GM19328 (cell line): Measurements from ENCODE around the gene OR13C4.
"Not testable (repeated sequence)": the region's sequence is repeated elsewhere in the genome, so short reads cannot be mapped to it uniquely, and the experiment has no call there.

Experiments
- ATAC-seq: cut with Tn5 transposase; IDR thresholded peaks from one replicate; pipeline ENCODE4 v1.9.1; 2021; ENCODE audit warnings: mild to moderate bottlenecking, moderate library complexity; ENCODE audit not compliant: unreplicated experiment

Gene OR13C4

GRCh38 chr9:104527109-104527508 lies at the start of gene OR13C4:
TSS of gene OR13C4 (minus strand) at chr9:104527209. CDS start at chr9:104527209, 0 bp downstream.
- ATAC-seq = no peak

- no peak for ATAC-seq
These were observed 48.4 kb upstream of the OR13C4 start for GRCh38 chr9:104575456-104575855.

GRCh38 chr9:104572612-104573011 lies 45.6 kb upstream of the OR13C4 start:
- no peak for ATAC-seq

- ATAC-seq = no peak
These were observed 41.9 kb upstream of the OR13C4 start, which contains the start of gene OR13C8 for GRCh38 chr9:104568868-104569267. TSS of gene OR13C8 (plus strand) at chr9:104569168. CDS start at chr9:104569168, 0 bp downstream.

GRCh38 chr9:104564358-104564757 lies 37.3 kb upstream of the OR13C4 start:
- no peak for ATAC-seq

- no peak for ATAC-seq
These were observed 30.0 kb upstream of the OR13C4 start for GRCh38 chr9:104556830-104557634.

GRCh38 chr9:104555521-104555920 lies 28.5 kb upstream of the OR13C4 start:
- no peak for ATAC-seq

- ATAC-seq = no peak
These were observed 26.3 kb upstream of the OR13C4 start for GRCh38 chr9:104553261-104553660.

- ATAC-seq = no peak
These were observed 17.6 kb upstream of the OR13C4 start for GRCh38 chr9:104544644-104545043.

GRCh38 chr9:104539275-104539674 lies 12.3 kb upstream of the OR13C4 start:
- no peak for ATAC-seq

GRCh38 chr9:104536756-104537155 lies 9.7 kb upstream of the OR13C4 start, which contains the start of gene OR13C3:
TSS of gene OR13C3 (minus strand) at chr9:104536856. CDS start at chr9:104536723, 133 bp downstream.
- ATAC-seq = no peak

- ATAC-seq = not testable (repeated sequence)
These were observed 6.8 kb downstream of the OR13C4 start for GRCh38 chr9:104520241-104520640.

- ATAC-seq = no peak
These were observed 12.1 kb downstream of the OR13C4 start for GRCh38 chr9:104514901-104515300.

GRCh38 chr9:104506565-104506964 lies 20.4 kb downstream of the OR13C4 start:
- no peak for ATAC-seq

GRCh38 chr9:104503963-104504362 lies 23.0 kb downstream of the OR13C4 start, which contains the start of gene OR13F1:
TSS of gene OR13F1 (plus strand) at chr9:104504263. CDS start at chr9:104504263, 0 bp downstream.
- ATAC-seq = no peak

- ATAC-seq = no peak
These were observed 23.6 kb downstream of the OR13C4 start for GRCh38 chr9:104503440-104503839.

- ATAC-seq = no peak
These were observed 32.2 kb downstream of the OR13C4 start for GRCh38 chr9:104494808-104495207.

- no peak for ATAC-seq
These were observed 42.0 kb downstream of the OR13C4 start for GRCh38 chr9:104485014-104485413.

- no peak for ATAC-seq
These were observed 44.0 kb downstream of the OR13C4 start for GRCh38 chr9:104482921-104483570.
